ENCODE results near the gene OR9Q2. TPM values are rescaled to one million over a fixed set of nuclear protein-coding genes. Genes with fewer than 3 reads are reported as not detected.

The OR9Q2 gene, protein sequence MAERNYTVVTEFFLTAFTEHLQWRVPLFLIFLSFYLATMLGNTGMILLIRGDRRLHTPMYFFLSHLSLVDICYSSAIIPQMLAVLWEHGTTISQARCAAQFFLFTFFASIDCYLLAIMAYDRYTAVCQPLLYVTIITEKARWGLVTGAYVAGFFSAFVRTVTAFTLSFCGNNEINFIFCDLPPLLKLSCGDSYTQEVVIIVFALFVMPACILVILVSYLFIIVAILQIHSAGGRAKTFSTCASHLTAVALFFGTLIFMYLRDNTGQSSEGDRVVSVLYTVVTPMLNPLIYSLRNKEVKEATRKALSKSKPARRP
- total RNA-seq: not detected in 2 replicates

DNA sequence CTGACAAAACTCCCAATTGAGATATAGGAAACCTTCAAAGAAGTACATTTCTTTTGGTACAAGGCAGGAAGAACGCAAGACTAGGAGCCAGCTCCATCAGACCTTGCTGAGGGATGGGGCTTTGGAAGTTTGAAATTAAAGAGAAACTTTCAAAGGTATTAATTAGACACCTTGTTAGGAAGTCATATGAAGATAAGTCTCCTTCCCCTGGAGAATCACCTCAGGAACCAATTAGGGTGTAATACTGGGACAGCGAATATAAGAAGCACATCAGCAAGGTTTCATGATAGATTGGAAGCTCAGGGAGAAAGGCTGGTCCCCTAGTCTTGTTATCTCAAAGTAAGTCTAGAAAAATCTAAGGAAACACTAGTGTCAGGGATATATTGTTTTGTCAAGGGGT lies at the start of gene OR9Q2:
Gene OR9Q2, plus strand, starts transcription at position 301 of the 400 bp plus-strand sequence. CDS start 1,421 bp downstream, outside the sequence.

GRCh38 chr11:58204042-58204441 lies 15.2 kb downstream of the OR9Q2 start, which contains the start of gene OR1S2:
Gene OR1S2, minus strand, starts transcription at chr11:58204142. Its CDS starts 0 bp downstream, at chr11:58204142.

GRCh38 chr11:58212420-58212819 lies 23.6 kb downstream of the OR9Q2 start, which contains the start of gene OR1S1:
Gene OR1S1, plus strand, starts transcription at chr11:58212720.

Other genes with a start within 250 kb of the OR9Q2 start
- gene OR9Q1, start 165.2 kb upstream of the OR9Q2 start, total RNA-seq: not detected in 2 replicates
- gene OR6Q1, start 158.1 kb upstream of the OR9Q2 start, total RNA-seq: not detected in 2 replicates
- gene OR9I1, start 63.5 kb upstream of the OR9Q2 start, total RNA-seq: not detected in 2 replicates
- gene OR1S2, start 15.1 kb downstream of the OR9Q2 start, total RNA-seq: not detected in 2 replicates
- gene OR1S1, start 23.6 kb downstream of the OR9Q2 start, total RNA-seq: not detected in 2 replicates
- gene OR10Q1, start 39.8 kb downstream of the OR9Q2 start, total RNA-seq: not detected in 2 replicates
- not detected in 2 replicates for gene OR10W1, start 79.2 kb downstream of the OR9Q2 start, total RNA-seq
- gene OR5B17, start 170.0 kb downstream of the OR9Q2 start, total RNA-seq: not detected in 2 replicates
- not detected in 2 replicates for gene OR5B3, start 217.8 kb downstream of the OR9Q2 start, total RNA-seq
- gene OR5B2, start 239.1 kb downstream of the OR9Q2 start, total RNA-seq: not detected in 2 replicates

Data from mesangial cell (primary cell).